ENCODE measurements around the gene UBE2S.

Gene UBE2S

DNA sequence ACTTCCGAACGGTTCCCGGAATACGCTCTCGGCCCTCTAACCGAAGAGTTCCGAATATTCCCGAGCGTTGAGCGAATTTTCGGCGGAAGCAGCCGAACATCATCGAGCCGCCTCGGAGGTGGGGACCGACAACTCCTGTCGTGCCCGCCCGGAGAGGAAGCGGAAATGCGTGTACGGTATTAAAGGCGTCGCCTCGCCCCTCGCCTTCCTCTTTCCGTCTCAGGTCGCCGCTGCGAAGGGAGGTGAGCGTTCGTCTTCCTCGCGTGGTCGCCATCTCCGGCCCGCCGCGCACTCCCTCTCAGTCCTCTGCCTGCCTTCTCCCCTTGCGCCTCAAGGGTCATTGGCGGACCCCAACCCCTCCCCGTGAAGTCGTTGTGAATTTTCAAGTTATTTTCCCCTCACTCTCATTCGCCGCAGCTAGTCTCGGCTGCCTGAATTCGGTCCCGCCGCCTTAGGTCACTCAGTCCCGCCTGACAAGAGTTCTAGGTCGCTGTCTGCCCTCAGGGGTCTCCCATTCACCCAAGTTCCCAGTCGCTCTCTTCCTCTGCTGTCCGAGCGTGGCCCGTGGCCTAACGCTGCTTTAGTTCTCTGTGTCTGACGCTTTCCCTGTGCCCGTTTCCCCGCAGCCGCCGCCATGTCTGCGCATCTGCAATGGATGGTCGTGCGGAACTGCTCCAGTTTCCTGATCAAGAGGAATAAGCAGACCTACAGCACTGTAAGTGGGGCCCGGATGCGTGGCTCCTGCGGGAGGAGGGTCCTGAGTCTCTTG lies 21.7 kb downstream of the UBE2S start, which contains the start of gene RPL28:
TSS of gene RPL28 (plus strand) at position 209 of the 769 bp plus-strand sequence. CDS start at position 635, 426 bp downstream.
- DNase-seq: peak; percentile 98 to 100 (median 99)
- intact Hi-C loops (cut with DNase I): loop anchor here (1.0 to 5.0 kb wide), 2 partner anchors 22 to 76 kb away; partner anchors contain the start of genes C19orf85 and ISOC2

DNA sequence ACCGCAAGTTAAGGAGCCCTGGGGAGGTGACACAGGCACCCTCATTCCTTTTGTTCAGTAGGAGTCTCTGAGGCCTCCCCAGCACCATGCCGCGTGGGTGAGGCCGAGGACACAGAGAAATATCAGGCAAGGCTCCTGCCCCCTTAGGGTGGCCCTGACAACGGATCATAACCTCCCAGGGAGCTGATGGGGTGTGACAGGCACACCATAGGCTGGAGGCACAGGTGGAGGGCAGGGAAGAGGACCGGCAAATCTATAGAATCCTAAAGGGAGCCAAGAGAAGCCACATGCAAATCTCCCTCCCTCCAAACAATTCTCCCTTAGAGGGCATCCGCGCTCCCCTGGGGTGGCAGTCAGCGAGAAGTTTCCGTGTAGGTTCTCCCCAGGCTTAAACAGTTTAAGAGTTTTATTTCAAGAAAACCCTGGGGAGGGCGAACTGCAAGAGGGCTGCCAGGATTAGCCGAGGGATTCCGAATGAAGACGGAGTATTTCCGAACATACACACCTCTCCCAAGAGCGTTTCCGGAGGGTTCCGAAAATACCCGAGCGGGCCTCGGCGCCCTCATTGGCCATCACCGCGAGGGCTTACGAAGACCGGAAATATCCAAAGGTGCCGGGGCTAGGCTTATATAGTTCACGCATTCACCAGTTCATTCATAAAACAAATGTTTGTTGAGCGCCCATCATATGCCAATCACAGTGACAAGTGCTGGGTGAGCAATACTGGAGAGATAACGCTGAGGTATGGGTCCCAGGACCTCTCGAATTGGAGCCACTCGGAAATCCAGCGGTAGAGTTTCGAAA lies 22.5 kb downstream of the UBE2S start:
- peak; percentile 73 to 98 (median 90) for DNase-seq
- intact Hi-C loops (cut with DNase I): loop anchor here (1.0 to 5.0 kb wide), 4 partner anchors 23 to 83 kb away; partner anchors contain the start of genes C19orf85, ISOC2 and KMT5C

DNA sequence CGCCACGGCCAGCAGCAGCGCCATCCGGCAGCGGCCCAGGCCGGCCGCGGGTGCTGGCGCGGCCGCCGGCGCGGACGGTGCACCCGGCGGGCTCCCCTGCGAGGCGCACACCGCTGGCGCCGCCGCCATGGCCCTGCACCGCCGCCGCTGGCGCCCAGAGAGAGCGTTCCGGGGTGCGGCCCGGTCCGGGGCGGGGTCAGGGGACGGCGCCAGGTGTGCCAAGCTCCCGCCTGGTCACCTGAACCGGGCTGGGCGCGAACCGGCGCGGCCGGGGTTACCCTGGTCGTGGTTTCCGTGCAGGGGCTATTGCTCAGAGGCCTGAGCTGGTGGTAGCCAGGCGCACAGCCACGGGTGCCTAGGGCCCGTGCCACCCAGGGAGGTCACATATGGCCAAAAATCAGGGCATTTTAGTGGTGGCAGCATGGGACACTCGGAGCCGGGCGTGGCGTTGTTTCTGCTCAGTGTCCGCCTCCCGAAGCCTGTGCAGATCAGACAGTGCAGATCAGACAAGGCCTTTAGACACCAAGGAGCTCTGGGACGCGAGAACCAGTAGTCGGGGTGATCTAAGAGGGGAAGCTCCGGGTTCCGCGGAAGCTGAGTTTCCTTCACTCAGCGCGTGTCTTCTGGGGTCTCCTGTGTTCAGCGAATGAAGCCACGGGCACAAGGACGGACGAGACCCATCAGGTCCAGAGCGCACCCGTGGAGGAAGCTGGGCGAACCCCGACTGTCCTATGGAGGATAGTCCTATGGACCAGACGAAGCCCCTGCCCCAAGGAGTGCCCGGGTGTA lies 23.3 kb downstream of the UBE2S start, which contains the start of gene TMEM238:
TSS of gene TMEM238 (minus strand) at position 162 of the 789 bp plus-strand sequence. CDS start at position 129, 33 bp downstream.
- intact Hi-C loops (cut with DNase I): loop anchor here (5.0 kb wide), 2 partner anchors 47 to 82 kb away; partner anchors contain the start of gene KMT5C
- no peak for DNase-seq

DNA sequence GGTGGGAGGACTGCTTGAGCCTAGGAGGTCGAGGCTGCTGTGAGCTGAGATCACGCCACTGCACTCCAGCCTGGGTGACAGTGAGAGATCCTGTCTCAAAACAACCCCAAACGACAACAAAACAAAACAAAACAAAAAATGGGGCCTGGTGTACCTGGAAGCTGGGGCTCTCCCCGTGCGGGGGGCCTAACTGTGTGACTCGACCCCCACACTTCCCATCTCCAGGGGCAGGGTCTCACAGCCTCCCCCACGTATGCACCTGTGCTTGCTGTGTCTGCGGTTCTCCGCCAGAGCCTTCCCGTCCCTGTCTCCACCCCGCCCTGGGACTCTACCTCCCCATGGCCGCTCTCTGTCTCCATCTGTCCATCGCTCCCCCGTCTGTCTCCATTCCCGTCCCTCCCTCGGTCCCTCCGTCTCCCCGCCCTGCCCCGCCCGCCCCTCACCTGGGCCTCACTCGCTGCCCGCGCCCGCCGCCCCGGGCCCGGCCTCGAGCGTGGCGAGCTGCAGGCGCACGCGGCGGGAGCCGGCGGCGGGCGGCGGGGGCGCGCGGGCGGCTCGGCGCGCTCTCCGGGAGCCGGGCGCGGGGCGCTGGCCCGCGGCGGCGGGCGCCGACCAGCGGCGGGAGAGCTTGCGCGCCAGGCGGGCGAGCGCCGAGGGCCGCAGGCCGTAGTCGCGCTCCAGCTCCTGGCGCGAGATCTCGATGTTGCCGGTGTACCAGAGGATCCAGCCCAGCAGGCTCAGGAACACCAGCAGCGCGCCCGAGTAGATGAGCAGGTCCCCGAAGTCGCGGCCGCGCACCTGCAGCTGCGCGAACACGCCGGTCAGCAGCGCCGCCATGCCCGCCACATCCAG lies 24.1 kb downstream of the UBE2S start:
- peak in 6 of 10 donors; percentile 40 to 92 (median 58) for DNase-seq
- intact Hi-C loops (cut with DNase I): loop anchor here (5.0 kb wide), 2 partner anchors 46 to 81 kb away; partner anchors contain the start of gene KMT5C

DNA sequence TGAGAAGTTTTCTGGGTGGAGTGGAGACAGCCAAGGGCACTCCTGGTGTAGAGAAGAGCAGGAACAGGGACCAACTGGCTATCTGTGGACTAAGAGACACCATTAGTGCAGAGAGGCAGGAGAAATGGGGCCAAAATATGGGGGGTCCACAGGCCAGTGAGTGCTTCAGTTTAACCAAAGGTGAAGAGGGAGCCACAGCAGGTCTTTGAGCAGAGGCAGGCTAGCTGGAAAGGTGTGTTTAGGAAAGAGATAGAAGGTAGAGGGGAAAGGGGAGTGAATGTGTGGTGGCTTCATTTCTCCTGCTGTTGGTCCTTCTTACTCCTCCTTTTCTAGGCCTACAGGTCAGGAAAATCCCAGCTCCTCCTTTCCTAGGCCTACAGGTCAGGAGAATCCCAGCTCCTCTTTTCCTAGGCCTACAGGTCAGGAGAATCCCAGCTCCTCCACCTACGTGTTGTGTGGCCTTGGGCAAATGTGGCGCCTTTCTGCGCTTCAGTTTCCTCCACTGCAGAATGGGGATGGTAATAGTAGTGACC lies 25.0 kb downstream of the UBE2S start:
- intact Hi-C loops (cut with DNase I): loop anchor here (5.0 kb wide), 2 partner anchors 45 to 80 kb away; partner anchors contain the start of gene KMT5C
- DNase-seq: no peak

DNA sequence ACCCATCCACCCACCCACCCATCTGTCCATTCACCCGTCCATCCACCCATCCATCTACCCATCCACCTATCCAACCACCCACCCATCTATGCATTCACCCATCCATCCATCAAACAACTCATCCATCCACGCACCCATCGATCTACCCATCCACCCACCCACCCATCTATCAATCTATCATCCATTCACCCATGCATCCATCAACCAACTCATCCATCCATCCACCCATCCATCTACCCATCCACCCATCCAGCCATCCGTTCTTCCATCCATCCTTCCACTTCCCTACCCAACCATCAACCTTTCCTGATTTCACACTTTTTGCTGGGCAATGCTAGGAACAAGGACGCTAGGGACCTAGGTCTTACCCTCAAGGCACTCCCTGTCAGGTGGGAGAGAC lies 25.6 kb downstream of the UBE2S start:
- intact Hi-C loops (cut with DNase I): loop anchor here (5.0 kb wide), 2 partner anchors 45 to 80 kb away; partner anchors contain the start of gene KMT5C

DNA sequence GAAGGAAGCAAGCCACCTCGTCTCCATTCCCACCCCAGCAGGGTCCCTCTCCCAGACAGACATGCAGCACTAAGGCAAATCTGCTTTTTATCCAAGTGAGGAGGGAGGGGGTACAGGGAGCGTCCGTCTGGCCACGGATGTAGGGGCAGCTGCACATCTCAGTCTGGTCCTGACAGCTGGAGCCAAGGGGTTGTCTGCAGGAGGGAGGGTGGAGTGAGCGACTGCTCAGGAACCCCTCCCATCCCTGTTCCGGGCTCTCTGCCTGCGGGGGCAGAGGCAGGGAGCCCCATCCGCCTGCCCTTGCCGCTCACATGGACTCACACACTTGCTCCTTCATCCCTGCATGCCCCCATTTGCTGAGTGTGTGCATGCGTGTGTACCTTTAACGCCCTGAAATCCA lies 28.4 kb downstream of the UBE2S start:
- no peak for DNase-seq
- intact Hi-C loops (cut with DNase I): no loop called here

More for the DNA sequence above, 25.6 kb downstream of the UBE2S start:
- DNase-seq: no peak

DNA sequence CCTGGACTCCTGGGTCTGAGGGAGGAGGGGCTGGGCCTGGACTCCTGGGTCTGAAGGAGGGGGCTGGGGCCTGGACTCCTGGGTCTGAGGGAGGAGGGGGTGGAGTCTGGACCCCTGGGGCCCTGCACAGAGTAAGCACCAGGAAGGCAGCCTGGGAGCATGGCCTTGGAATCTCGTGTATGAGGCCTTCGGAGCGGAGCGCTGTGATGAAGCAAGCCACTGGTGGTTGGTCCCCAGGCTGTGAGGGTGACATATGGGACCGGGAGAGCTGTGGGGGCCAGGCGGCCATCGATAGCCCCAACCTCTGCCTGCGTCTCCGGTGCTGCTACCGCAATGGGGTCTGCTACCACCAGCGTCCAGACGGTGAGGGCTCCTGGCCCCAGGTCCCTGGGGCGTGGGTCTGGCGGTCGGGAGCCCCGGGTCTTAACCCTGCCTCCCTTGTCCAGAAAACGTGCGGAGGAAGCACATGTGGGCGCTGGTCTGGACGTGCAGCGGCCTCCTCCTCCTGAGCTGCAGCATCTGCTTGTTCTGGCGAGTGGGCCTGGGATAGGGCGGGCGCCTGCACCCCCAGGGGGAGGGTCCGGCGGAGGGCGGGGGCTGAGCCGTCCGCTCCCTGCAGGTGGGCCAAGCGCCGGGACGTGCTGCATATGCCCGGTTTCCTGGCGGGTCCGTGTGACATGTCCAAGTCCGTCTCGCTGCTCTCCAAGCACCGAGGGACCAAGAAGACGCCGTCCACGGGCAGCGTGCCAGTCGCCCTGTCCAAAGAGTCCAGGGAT lies 30.0 kb downstream of the UBE2S start:
- intact Hi-C loops (cut with DNase I): no loop called here
- DNase-seq: no peak

DNA sequence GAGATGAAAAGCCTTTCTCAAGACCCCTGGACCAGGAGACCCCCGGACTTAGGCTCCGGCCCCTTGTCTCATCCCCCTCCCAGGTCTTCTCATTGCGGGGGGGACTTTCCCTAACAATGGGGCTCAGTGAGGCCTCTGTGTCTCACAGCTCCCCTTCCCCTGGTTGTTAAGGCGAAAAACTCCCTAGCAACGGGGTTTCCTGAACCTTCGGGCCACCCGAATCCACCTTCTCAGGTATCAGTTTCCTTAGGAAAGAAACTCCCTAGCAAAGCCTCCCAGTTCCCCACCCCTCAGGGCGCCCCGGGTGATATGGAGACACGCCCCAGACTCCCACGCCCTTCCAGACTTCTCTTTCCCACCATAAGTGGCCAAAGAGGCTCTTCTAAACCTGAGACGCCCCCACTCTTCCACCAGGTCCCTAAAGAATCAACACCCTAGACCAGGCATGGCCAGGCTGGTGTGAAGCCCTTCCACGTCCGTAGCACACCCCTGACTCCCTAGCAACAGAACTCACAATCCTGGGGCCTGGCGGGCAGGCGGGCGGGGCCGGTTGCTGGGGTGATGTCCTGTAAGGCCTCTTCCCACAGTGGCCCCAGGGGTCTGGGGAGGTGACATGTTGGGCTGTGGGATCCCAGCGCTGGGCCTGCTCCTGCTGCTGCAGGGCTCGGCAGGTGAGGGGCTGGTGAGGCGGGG lies 31.2 kb downstream of the UBE2S start, which contains the start of gene TMEM190:
TSS of gene TMEM190 (plus strand) at position 586 of the 693 bp plus-strand sequence. CDS start at position 614, 28 bp downstream.
- intact Hi-C loops (cut with DNase I): no loop called here

DNA sequence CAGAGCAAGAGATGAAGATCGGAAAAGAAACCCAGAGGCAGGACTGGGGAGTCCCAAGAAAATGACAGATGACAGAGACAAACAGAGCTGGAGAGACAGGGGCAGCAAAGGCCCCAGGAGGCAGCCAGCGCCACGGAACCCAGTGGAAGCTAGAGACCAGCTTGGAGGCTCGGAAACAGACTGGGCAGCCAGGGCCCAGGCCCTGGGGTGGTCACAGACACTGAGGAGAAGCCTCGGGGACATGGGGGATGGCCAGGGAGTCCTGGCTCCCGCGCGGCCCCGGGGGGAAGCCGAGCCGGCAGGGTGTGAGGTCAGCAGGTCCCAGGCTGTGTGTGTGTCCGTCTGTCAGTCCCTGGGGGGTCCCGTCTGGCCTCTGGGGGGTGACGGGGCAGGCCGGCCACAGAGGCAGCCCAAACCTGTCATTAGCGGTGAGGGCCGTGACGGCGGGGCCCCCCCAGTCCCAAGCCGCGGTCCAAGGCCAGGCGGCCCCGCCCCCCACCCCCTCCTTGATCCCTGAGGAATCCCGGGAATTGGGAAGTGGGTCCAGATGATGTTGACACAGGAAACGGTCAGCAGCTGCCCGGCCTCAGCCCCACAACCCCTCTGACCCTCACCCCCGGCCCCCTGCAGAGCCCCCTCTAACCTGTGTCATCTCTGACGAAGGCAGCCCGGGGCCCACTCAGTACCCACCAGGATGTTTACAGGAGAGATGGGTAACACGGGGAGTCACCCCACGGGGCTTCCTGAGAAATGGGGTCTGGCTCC lies 33.4 kb downstream of the UBE2S start:
- intact Hi-C loops (cut with DNase I): no loop called here
- no peak for DNase-seq

More for the DNA sequence above, 31.2 kb downstream of the UBE2S start, which contains the start of gene TMEM190:
- peak in 1 of 10 donors; percentile 77 for DNase-seq

DNA sequence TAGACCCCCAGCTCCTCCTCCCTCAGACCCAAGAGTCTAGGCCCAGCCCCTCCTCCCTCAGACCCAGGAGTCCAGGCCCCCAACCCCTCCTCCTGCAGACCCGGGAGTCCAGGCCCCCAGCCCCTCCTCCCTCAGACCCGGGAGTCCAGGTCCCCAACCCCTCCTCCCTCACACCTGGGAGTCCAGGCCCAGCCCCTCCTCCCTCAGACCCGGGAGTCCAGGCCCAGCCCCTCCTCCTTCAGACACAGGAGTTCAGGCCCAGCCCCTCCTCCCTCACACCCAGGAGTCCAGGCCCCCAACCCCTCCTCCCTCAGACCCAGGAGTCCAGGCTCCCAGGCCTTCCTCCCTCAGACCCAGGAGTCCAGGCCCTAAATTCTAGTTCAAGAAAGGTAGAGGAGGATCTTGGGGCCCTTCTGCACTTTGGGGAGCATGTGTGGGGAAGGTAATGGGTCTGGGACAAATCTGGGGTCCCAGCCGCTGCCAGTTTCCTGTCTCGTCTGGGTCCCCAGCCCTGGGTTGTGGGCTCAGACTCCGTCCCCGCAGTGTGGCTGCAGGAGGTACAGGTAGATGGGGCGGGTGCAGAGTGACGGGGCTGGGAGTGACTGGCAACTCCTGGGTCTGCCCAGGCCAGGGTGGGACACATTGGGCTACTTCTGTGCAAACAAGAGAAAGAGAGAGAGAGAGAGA lies 34.1 kb downstream of the UBE2S start:
- intact Hi-C loops (cut with DNase I): no loop called here
- no peak for DNase-seq

DNA sequence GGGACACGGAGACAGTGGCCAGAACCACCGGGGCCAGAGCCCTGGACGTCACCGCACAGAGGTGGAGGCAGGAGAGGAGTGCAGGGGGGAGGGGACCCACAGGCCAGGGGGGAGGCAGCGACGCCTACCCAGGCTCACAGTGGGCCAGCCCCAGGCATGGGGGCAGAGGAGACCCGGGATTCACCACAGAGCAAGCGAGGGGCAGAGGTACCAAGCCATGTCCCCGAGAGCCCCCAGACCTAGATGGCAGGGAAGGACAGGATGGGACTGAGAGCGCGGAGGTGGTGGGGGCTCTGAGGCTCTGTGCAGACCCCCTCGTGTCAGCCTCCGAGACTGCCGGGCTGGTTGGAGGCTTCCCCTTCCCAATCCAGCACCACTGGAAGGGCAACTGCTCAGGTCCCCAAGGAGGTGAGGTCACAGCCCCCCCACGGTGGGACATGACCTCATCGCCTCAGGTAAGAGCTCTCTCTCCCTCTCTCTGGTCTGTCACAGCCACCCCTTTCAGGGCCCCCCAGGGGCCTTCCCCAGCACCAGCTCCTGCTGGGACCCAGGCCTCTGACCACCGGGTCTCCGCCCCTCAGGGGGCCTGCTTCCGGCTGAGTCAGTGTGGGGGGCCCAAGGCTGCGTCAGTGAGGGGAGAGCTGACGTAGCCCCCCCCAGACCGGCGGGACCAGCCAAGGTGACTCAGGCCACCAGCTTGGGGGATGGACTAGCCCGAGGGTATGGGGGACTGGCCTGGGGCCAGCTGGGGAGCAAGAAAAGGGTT lies 35.1 kb downstream of the UBE2S start:
- no peak for DNase-seq

DNA sequence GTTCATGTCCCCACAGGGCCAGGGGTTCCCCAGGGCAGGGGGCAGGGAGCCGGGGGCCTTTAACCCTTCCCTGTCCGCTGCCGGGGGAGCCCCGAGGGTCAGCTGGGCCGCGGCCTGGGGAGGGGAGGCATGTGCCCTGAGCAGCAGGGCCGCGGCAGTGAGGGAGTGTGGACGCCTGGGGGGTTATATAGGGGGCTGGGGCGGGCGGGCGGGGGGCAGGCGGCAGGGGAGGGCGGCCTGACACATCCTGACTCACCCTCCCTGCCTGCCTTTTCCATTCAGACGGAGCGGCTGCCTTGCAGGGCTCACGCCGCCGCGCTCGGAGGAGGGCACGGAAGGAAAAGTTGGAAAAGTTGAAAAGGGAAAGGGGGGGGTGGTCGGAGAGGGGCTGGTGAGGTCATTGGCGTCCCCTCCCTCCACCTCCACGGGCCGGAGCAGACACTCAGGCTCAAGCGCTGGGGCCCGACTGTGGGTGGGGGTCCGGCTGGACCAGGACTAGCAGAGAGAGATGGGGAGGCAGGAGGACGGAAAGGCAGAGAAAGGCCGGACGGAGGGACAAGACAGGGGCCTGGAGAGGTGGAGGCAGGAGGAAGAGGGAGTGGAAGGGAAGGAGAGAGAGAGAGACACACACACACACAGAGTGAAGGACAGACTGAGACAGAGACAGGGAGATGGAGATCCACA lies 37.1 kb downstream of the UBE2S start, which contains the start of gene IL11:
TSS of gene IL11 (minus strand) at position 159 of the 684 bp plus-strand sequence. CDS start at position 6, 153 bp downstream.
- DNase-seq: no peak
- intact Hi-C loops (cut with DNase I): no loop called here

More for the DNA sequence above, 35.1 kb downstream of the UBE2S start:
- intact Hi-C loops (cut with DNase I): no loop called here

DNA sequence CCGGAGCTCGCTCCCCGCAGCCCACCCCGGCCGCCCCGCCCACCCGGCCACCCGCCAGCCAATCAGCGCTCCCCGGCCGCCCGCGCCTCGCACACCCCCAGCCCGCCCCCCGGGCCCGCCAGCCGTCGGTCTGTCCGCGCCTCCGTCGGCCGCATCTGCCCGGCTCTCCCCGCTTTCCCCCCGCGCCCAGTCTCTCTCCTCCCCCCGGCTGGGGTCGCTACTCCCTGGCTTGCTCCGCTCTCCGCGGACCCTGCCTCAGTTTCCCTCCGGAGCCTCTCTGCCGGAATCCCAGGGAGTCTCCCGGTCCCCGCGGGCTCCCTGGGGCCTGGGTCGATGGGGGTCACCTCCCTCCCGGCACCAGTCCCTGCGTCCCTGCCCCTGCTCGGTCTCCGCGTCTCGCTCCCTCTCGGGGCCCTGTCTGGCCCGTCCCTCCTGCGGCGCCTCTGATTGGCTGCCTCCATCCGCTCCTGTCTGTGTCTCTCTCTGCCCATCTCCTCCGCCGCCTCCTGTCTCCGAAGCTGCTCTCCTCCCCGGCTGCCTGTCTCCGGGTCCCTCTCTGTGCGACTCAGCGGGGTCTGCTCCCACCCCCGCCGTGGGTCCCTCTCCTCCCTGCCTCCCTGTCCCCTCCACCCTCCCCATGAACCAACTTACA lies 37.8 kb downstream of the UBE2S start:
- DNase-seq: peak in 1 of 10 donors; percentile 71

More for the DNA sequence above, 37.8 kb downstream of the UBE2S start:
- intact Hi-C loops (cut with DNase I): no loop called here
